ENCODE measurements around the gene DRD5.
"Not testable (repeated sequence)": the region's sequence is repeated elsewhere in the genome, so short reads cannot be mapped to it uniquely, and the experiment has no call there.

DRD5 gene

DNA sequence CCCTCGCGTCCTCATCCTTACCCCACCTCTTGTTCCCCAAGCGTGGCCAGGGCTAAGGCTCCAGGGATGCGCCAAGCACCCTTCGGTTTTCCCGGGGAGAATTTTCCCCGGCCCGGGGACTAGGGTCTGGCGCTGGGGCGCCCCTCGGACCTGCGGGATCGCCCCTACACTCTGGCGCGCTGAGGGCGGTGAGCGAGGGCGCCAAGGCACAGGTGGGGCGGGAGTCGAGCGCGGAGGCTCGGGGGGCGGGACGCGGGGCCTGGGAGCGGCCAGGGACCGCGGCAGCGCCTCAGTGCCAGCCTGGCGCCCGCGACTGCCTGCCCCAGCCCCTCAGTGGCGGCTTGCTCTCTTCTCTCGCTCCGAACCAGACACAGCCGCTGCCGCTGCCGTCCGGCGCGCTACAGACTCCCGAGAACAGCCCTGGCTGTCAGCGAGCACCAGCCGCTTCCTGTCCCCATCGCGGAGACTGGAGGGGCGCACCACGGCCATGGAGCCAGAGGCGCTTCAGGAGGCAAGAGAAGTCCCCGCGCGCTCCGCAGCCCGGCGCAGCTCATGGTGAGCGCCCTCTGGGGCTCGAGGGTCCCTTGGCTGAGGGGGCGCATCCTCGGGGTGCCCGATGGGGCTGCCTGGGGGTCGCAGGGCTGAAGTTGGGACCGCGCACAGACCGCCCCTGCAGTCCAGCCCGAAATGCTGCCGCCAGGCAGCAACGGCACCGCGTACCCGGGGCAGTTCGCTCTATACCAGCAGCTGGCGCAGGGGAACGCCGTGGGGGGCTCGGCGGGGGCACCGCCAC lies at the start of gene DRD5:
Gene DRD5, plus strand, starts transcription at position 292 of the 793 bp plus-strand sequence. Its CDS starts 396 bp downstream, at position 688.
- DNase-seq (no peak), ATAC-seq (no peak)

DNA sequence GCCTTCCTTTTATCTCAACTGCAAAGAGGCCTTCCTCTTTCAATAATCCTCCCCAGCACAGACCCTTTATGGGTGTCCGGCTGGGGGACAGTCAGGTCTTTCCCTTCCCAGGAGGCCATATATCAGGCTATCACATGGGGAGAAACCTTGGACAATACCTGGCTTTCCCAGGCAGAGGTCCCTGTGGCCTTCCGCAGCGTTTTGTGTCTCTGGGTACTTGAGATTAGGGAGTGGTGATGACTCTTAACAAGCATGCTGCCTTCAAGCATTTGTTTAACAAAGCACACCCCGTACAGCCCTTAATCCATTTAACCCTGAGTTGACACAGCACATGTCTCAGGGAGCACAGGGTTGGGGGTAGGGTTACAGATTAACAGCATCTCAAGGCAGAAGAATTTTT lies 49.2 kb upstream of the DRD5 start:
- ATAC-seq, DNase-seq: not testable (repeated sequence)

- ATAC-seq: no peak
These were observed 45.9 kb upstream of the DRD5 start for GRCh38 chr4:9735515-9735914.

GRCh38 chr4:9737280-9737679 lies 44.2 kb upstream of the DRD5 start:
- DNase-seq, ATAC-seq: not testable (repeated sequence)

More at GRCh38 chr4:9735515-9735914, 45.9 kb upstream of the DRD5 start:
- no peak for DNase-seq

- not testable (repeated sequence) for DNase-seq, ATAC-seq
These were observed 37.6 kb upstream of the DRD5 start for GRCh38 chr4:9743789-9744188.

GRCh38 chr4:9745782-9746181 lies 35.7 kb upstream of the DRD5 start:
- DNase-seq: no peak
- ATAC-seq: no peak

DNA sequence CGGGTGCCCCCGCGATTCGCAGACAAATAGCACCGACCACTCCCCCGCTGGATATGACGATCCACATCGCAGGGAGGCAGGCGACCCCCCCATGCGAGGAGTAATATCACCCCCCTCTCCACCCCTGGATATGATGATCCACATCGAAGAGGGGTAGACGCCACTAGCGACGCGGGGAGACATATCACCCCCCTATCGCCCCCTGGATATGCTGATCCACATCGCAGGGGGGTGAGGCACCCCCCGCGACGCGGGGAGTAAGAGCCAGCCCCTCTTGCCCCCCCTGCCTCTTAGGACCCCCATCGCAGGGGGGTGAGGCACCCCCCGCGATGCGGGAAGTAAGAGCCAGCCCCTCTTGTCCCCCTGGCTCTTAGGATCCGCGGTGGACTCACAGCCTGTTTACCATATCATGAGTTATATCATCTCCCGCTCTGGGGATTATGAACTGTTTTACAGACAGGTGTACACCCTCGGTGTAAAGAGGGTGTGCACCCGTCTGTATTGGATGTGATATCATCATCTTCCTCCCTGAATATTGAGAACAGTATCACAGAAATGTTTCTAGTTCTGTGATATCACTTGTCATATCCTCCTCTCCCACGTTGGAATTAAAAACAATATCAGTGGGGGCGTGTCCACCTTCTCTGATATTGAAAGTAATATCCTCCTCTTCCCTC lies 22.7 kb upstream of the DRD5 start:
- DNase-seq (no peak), ATAC-seq (no peak)

GRCh38 chr4:9762823-9763475 lies 18.5 kb upstream of the DRD5 start:
- DNase-seq: peak; percentile 21
- ATAC-seq: no peak

DNA sequence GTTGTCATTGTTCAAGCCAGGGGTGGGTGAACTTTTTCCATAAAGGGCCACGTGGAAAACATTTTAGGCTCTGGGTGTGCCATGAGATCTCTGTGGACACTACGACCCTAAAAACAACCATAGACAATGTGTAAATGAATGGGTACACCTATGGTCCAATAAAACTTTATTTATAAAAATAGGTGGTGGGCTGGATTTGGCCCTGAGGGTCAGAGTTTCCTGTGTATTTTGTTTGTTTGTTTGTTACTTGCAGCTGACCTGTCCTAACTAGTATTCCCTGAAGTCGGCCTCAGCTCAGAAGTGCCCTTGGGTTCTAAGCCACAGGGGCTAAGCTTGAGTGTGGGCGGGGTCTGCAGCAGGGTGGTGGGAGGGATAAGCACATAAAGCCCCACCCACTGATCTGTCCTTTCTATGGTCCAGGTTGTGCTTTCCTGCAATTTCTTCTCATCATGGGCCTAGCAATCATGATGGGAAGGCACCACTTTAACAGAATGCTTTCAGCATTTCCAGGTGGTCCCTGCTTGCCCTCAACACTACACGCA lies 17.2 kb upstream of the DRD5 start:
- ATAC-seq: no peak

DNA sequence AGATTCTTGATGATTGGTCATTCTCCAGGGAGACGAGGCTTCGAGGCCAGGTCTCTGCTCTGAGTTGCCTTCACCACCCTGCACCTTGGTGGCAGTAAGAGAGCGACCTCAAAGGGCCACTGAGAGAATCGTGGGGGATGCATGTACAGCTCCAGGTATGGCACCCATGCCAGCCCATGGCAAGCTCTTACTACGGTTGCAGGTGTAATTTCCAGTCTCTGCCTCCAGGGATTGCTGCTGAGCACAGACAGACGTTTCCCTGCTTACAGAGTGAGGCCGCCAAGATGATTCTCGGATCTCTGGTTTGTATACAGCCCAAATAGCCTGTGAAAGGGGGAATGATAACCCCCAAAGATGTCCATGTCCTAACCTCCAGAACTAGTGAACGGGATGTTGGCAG lies 16.3 kb upstream of the DRD5 start:
- ATAC-seq (no peak), DNase-seq (peak; percentile 7)

More for the DNA sequence above, 17.2 kb upstream of the DRD5 start:
- no peak for DNase-seq

DNA sequence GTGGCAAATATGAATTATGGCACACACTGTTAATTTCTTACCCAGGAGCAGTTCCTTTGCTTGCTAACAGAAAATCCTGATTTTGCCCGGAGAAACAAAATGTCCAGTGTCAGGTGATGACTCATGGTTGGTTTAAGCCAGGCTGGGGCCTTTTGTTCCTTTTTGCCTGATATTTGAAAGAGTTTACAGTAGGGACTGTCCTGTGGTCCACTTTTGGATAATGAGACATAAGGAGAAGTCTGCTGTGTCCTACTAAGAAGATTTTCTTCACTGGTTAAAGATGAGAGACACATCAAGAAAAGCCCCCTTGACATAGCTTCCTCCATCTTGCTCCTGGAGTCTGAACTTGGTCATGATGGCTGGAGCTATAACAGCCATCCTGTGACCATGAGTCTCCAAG lies 12.1 kb upstream of the DRD5 start:
- ATAC-seq (no peak), DNase-seq (no peak)

DNA sequence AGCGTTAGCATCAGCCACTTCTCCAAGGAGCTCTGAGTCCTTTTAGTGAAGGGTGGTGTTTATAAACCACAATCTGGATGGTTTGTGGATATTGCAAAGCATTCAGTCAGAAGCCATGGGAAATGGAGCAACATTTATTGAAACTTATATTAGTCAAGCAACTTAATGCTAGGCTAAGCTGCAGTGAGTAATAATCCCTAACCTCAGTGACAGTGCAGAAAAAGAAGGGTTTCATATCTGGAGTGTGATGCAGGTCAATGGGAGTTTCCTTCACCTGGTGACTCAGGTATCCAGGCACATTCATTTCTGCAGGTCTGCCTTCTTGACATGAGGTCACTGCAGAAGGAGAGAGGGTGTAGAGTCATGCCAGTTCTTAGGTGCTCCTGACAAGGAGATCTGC lies 10.4 kb upstream of the DRD5 start:
- ATAC-seq: no peak
- no peak for DNase-seq

DNA sequence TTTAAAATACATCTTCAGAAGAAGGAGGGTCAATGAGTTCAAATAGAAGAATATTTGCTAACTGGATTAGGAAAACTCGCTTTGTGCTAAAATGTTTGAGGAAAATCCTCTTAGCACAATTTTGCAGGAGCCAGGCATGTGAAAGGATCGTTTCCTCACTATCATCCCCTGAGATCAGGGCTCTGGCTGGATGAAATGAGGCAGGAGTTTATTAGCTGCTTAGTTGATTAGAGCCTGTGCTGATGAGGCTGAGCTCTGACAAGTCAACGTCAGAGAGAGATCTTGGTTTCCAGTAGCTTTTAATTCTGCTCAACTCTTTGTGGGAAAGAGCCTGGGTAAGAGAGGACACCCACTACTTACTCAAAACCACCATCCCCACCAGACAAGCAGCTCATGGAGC lies 8.0 kb upstream of the DRD5 start:
- ATAC-seq: no peak
- DNase-seq: no peak

DNA sequence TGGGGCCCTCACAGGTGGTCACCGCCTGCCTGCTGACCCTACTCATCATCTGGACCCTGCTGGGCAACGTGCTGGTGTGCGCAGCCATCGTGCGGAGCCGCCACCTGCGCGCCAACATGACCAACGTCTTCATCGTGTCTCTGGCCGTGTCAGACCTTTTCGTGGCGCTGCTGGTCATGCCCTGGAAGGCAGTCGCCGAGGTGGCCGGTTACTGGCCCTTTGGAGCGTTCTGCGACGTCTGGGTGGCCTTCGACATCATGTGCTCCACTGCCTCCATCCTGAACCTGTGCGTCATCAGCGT lies 652 bp downstream of the DRD5 start:
- DNase-seq: no peak

DNA sequence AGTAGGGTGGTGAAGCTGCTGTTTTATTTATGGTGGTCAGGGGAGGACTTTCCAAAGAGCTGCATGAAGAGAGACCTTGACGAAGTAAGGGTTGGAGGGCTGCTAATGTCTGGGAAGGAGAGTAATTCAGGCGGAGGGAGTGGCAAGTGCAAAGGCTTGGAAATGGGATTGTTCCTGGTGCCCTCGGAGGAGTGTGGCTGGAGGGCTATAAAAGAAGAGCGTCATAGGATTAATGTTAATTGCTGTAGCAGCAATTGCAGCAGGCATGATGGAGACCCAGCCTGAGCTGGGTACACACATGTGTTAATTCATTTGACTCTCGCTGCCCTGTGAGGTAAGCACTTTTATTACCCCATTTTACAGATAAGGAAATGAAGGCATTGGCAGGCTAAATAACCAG lies 4.5 kb downstream of the DRD5 start:
- DNase-seq, ATAC-seq: not testable (repeated sequence)

More for the DNA sequence above, 652 bp downstream of the DRD5 start:
- ATAC-seq: no peak

- DNase-seq: no peak
- ATAC-seq: no peak
These were observed 10.9 kb downstream of the DRD5 start for GRCh38 chr4:9792381-9792780.

DNA sequence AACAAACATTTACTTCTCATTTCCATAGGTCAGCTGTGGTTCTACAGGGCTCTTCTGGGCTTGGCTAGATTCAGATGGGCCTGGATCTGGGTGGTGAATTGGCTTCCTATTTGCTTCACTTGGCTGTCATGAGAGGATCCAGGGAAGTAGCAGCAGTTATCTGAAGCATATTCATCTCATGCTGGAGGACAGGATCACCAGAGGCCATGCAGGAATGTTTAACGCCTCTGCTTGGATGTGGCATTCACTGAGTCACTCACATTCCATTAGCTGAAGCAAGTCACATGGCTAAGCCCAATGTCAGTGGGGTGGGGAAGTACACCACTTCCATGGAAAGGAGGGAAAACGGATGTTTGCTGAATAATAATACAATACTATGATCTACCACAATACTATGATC lies 15.2 kb downstream of the DRD5 start:
- ATAC-seq, DNase-seq: not testable (repeated sequence)

DNA sequence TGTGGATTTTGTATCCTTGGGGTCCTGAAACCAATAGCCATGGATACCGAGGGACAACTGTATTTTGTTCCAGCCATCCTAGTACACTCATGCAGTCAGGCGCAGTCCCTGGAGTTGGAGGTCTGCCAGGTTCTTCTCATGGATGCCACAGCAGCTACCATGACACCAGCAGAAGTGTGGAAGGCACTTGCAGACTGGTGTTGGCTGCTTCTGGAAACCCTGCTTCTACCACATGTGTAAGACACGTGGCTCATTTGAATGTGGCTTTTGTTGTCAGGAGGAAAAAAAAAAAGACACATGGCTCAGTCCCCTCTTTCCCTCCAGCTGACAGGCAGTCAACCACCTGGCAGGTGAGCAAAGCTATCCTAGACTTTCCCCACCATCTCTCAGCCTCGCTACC lies 19.4 kb downstream of the DRD5 start:
- DNase-seq (no peak), ATAC-seq (no peak)

DNA sequence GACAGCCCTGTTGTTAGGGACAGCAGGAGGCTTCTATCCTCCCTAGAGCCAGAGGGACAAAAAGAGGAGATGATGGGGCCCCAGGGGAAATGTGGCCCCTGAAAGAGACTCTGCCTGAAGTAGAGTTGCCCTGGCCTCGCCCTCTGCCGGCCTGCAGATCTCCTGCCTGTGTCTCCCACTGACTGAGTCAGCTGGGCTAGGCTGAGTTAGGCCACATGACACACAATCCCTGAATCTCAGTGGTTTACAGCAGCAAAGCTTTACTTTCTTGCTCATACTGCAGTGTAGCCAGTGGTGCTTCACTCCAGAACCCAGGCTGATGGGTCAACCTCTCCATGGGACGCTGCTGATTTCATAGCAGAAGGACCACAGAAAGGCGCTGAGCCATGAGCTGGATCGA lies 23.5 kb downstream of the DRD5 start:
- ATAC-seq: no peak
- no peak for DNase-seq

DNA sequence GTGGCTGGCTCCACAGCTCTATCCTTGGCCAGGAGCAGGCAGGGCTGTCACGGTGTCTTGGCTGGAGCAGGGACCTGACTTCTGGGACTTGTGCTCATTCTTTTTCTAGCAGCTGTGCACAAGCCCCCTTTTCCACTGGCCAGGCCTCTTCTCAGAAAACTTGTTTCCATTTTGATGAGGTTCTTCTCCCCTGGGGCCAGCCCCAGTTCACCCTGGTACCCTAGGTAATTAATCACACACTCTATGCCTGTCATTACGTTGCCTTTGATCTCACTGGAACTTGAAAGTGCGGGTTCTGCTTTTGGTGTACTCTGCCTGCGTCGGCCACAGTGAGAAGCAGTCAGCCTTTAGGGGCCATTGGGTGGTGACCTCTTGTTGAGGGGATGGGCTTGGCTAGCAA lies 26.6 kb downstream of the DRD5 start:
- ATAC-seq (peak; percentile 24), DNase-seq (no peak)

- DNase-seq: no peak
- no peak for ATAC-seq
These were observed 30.4 kb downstream of the DRD5 start for GRCh38 chr4:9811806-9812205.

- DNase-seq (no peak), ATAC-seq (peak; percentile 38)
These were observed 31.3 kb downstream of the DRD5 start for GRCh38 chr4:9812501-9813340.
